NT2/D1 (cell line): Measurements from ENCODE around the gene RFLNA.
"Not testable (repeated sequence)": the region's sequence is repeated elsewhere in the genome, so short reads cannot be mapped to it uniquely, and the experiment has no call there.

Experiments used
- YY1 ChIP-seq: IDR thresholded peaks from 2 replicates; pipeline ENCODE4 v1.6.1; 2011; ENCODE audit not compliant: insufficient read length, insufficient read depth
- ZNF274 ChIP-seq: IDR thresholded peaks from 2 replicates; pipeline ENCODE4 v1.6.1; 2011; ENCODE audit warnings: mild to moderate bottlenecking, low read depth, low read length

- not testable (repeated sequence) for TF ChIP-seq ZNF274, YY1
Observed at GRCh38 chr12:124300657-124301056, 5.8 kb downstream of the RFLNA start.
